Effector memory CD8-positive, alpha-beta T cell (primary cell): Measurements from ENCODE around the gene CCDC87.
"Not testable (repeated sequence)": the region's sequence is repeated elsewhere in the genome, so short reads cannot be mapped to it uniquely, and the experiment has no call there.

Experiments
- ATAC-seq: fragments of 150-1000 bp; cut with Tn5 transposase; replicated peaks from 2 replicates; pipeline ENCODE4 v1.10.0; 2021; ENCODE audit warnings: mild to moderate bottlenecking, moderate library complexity
- DNase-seq, 3 experiments: peaks; one replicate each; pipeline ENCODE4 v3.0.0; 2021
- H3K27ac Mint-ChIP-seq, 2 donors: one replicate each; pipeline ENCODE4 v1.8.0; 2022; ENCODE audit warnings: mild to moderate bottlenecking in 2 of 2, mixed read lengths in 2 of 2, moderate library complexity in 2 of 2
- H3K27me3 Mint-ChIP-seq, 2 donors: one replicate each; pipeline ENCODE4 v1.8.0; 2022; ENCODE audit warnings: mixed read lengths in 2 of 2
- H3K36me3 Mint-ChIP-seq: one replicate; pipeline ENCODE4 v1.8.0; 2022; ENCODE audit warnings: mild to moderate bottlenecking, moderate library complexity, mixed read lengths; ENCODE audit not compliant: insufficient read depth
- H3K4me1 Mint-ChIP-seq, 2 donors: one replicate each; pipeline ENCODE4 v1.8.0; 2022; ENCODE audit warnings: low read depth in 2 of 2, mixed read lengths in 2 of 2
- H3K4me3 Mint-ChIP-seq, 2 donors: one replicate each; pipeline ENCODE4 v1.8.0; 2022; ENCODE audit warnings: mild to moderate bottlenecking in 2 of 2, mixed read lengths in 2 of 2, moderate library complexity in 2 of 2
- H3K9me3 Mint-ChIP-seq, 2 donors: one replicate each; pipeline ENCODE4 v1.8.0; 2022; ENCODE audit warnings: mixed read lengths in 2 of 2

Gene CCDC87

GRCh38 chr11:66548774-66549630 is 43.9 kb downstream of the CCDC87 start:
- H3K27me3 Mint-ChIP-seq, result no peaks in the 10 kb centered on the region
- DNase-seq (no peak), ATAC-seq (no peak)
- H3K9me3 Mint-ChIP-seq, result no peaks in the 10 kb centered on the region
- peaks cover 11 to 16% of the 10 kb centered on the region in 2 donors for H3K4me1 Mint-ChIP-seq
- H3K36me3 Mint-ChIP-seq, result no peaks in the 10 kb centered on the region
- H3K27ac Mint-ChIP-seq, result peak overlapping the region in 1 of 2 donors; percentile 35
- no peak overlapping the region for H3K4me3 Mint-ChIP-seq

GRCh38 chr11:66548041-66548440 is 44.8 kb downstream of the CCDC87 start:
- H3K27ac Mint-ChIP-seq, result no peak overlapping the region

GRCh38 chr11:66547662-66548009 is 45.2 kb downstream of the CCDC87 start:
- H3K27ac Mint-ChIP-seq, result no peak overlapping the region
- H3K9me3 Mint-ChIP-seq, result no peaks in the 10 kb centered on the region
- no peak for ATAC-seq
- H3K36me3 Mint-ChIP-seq, result no peaks in the 10 kb centered on the region
- no peaks in the 10 kb centered on the region for H3K27me3 Mint-ChIP-seq
- peak overlapping the region; percentile 41 to 89 for H3K4me3 Mint-ChIP-seq
- no peak for DNase-seq
- H3K4me1 Mint-ChIP-seq, result peaks cover 23 to 26% of the 10 kb centered on the region in 2 donors

More at GRCh38 chr11:66548041-66548440, 44.8 kb downstream of the CCDC87 start:
- no peak for ATAC-seq
- Mint-ChIP-seq H3K4me3 (peak overlapping the region; percentile 41 to 89), H3K27me3 (no peaks in the 10 kb centered on the region), H3K36me3 (no peaks in the 10 kb centered on the region), H3K9me3 (no peaks in the 10 kb centered on the region), H3K4me1 (peaks cover 21 to 24% of the 10 kb centered on the region in 2 donors)
- no peak for DNase-seq

GRCh38 chr11:66546966-66547661 is 45.7 kb downstream of the CCDC87 start:
- Mint-ChIP-seq H3K9me3 (no peaks in the 10 kb centered on the region), H3K27me3 (no peaks in the 10 kb centered on the region), H3K4me3 (peak overlapping the region; percentile 89 to 94), H3K36me3 (no peaks in the 10 kb centered on the region), H3K4me1 (peaks cover 28 to 31% of the 10 kb centered on the region in 2 donors), H3K27ac (peak overlapping the region; percentile 86 to 93)
- ATAC-seq (no peak), DNase-seq (no peak)

- Mint-ChIP-seq H3K9me3 (no peaks in the 10 kb centered on the region), H3K27me3 (no peaks in the 10 kb centered on the region)
These were observed 46.4 kb downstream of the CCDC87 start, which contains the start of gene ACTN3 for GRCh38 chr11:66546368-66546965. ACTN3 (plus strand) TSS chr11:66546903; CDS start chr11:66546938, 35 bp downstream.

GRCh38 chr11:66545701-66546367 is 47.0 kb downstream of the CCDC87 start, which contains the start of gene ZDHHC24:
ZDHHC24 (minus strand) TSS chr11:66546048; CDS start chr11:66546003, 45 bp downstream.
- DNase-seq (peak; percentile 83 to 87 (median 86)), ATAC-seq (peak; percentile 79)
- peak within 1 kb of the TSS; percentile 89 to 94 for H3K4me3 Mint-ChIP-seq
- H3K36me3 Mint-ChIP-seq, result peaks cover 8% of the 10 kb centered on the region
- no peaks in the 10 kb centered on the region for H3K9me3 Mint-ChIP-seq
- H3K4me1 Mint-ChIP-seq, result peaks cover 35 to 40% of the 10 kb centered on the region in 2 donors
- H3K27ac Mint-ChIP-seq, result peak within 1 kb of the TSS; percentile 86 to 93
- no peaks in the 10 kb centered on the region for H3K27me3 Mint-ChIP-seq

More at GRCh38 chr11:66546368-66546965, 46.4 kb downstream of the CCDC87 start, which contains the start of gene ACTN3:
- H3K36me3 Mint-ChIP-seq, result peaks cover 3% of the 10 kb centered on the region
- ATAC-seq (no peak), DNase-seq (no peak)
- H3K27ac Mint-ChIP-seq, result peak within 1 kb of the TSS; percentile 86 to 93
- peak within 1 kb of the TSS; percentile 89 to 94 for H3K4me3 Mint-ChIP-seq
- H3K4me1 Mint-ChIP-seq, result peaks cover 33 to 38% of the 10 kb centered on the region in 2 donors

- Mint-ChIP-seq H3K4me3 (peak overlapping the region; percentile 89 to 94), H3K4me1 (peaks cover 35 to 40% of the 10 kb centered on the region in 2 donors), H3K27ac (peak overlapping the region; percentile 86 to 93), H3K36me3 (peaks cover 13% of the 10 kb centered on the region)
- ATAC-seq, H3K27me3 Mint-ChIP-seq, DNase-seq, H3K9me3 Mint-ChIP-seq: not testable (repeated sequence)
These were observed 47.9 kb downstream of the CCDC87 start for GRCh38 chr11:66544952-66545351.

GRCh38 chr11:66543263-66544107 is 49.4 kb downstream of the CCDC87 start:
- H3K27ac Mint-ChIP-seq, result peak overlapping the region; percentile 86 to 93
- peaks cover 35 to 40% of the 10 kb centered on the region in 2 donors for H3K4me1 Mint-ChIP-seq
- no peaks in the 10 kb centered on the region for H3K27me3 Mint-ChIP-seq
- H3K36me3 Mint-ChIP-seq, result peaks cover 17% of the 10 kb centered on the region
- peak overlapping the region; percentile 89 to 94 for H3K4me3 Mint-ChIP-seq
- no peaks in the 10 kb centered on the region for H3K9me3 Mint-ChIP-seq
- peak; percentile 68 to 75 (median 73) for DNase-seq
- peak; percentile 78 for ATAC-seq

- Mint-ChIP-seq H3K27me3 (no peaks in the 10 kb centered on the region), H3K4me3 (peak overlapping the region; percentile 38 to 94), H3K9me3 (no peaks in the 10 kb centered on the region), H3K27ac (peak overlapping the region; percentile 86 to 93), H3K4me1 (peaks cover 35 to 40% of the 10 kb centered on the region in 2 donors), H3K36me3 (peaks cover 23% of the 10 kb centered on the region)
- DNase-seq (no peak), ATAC-seq (no peak)
These were observed 50.5 kb downstream of the CCDC87 start for GRCh38 chr11:66542362-66542761.

GRCh38 chr11:66541892-66542291 is 51.0 kb downstream of the CCDC87 start:
- Mint-ChIP-seq H3K27ac (peak overlapping the region in 1 of 2 donors; percentile 86), H3K27me3 (no peaks in the 10 kb centered on the region), H3K4me3 (peak overlapping the region; percentile 38 to 94), H3K36me3 (peaks cover 28% of the 10 kb centered on the region), H3K9me3 (no peaks in the 10 kb centered on the region), H3K4me1 (peaks cover 35 to 40% of the 10 kb centered on the region in 2 donors)
- ATAC-seq (no peak), DNase-seq (no peak)

- ATAC-seq, H3K27me3 Mint-ChIP-seq, H3K9me3 Mint-ChIP-seq, DNase-seq, H3K4me3 Mint-ChIP-seq: not testable (repeated sequence)
- peaks cover 36% of the 10 kb centered on the region for H3K36me3 Mint-ChIP-seq
- H3K4me1 Mint-ChIP-seq, result peaks cover 32 to 38% of the 10 kb centered on the region in 2 donors
- H3K27ac Mint-ChIP-seq, result peak overlapping the region; percentile 80 to 86
These were observed 52.3 kb downstream of the CCDC87 start for GRCh38 chr11:66540598-66540997.
